Measurements from ENCODE around the gene ESYT2. TPM values are rescaled to one million over a fixed set of nuclear protein-coding genes. Genes with fewer than 3 reads are reported as not detected.

Gene ESYT2
- total and polyA plus RNA-seq, 8 donors, result 8.1 to 31.8 (median 27.3) TPM

DNA sequence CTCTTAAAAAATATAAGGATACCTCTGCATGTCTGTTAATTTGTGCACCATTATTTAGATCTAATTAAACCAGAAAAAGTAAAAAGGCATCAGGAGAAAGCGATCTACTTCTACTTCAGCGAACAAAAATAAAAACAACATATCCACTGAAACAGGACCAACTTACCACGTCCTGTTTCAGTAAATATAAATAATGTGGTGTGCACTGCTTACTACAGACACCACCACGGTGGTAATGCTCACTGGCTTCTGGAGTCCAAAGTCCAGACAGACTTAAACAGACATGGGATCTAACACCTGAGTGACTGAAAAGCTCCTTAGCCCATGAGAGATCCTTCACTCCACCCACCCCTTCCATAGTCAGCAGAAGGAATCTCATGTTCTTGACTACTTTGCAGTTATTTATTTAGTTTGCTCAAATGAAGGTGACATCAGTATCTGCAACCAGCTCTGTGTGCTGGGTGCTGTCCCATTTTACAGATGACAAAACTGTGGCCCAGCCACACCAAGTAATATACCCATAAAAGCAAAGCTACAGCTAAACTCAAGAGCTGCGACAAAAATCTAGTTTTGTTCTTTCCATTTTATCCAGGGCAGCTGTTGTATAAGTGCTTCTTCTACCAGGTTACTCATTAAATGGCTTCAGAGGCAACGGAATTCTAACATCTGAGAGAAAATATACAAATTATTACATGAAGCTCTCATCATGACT, 62.6 kb downstream of the ESYT2 start:
- peaks cover 0 to 4% (median 0%) of the 10 kb centered on the region in 3 donors for H3K36me3 ChIP-seq
- DNase-seq (no peak), ATAC-seq (peak in 1 of 4 donors; percentile 40), FAIRE-seq (no peak)
- H3K27ac ChIP-seq, result no peak overlapping the region
- H3K27me3 ChIP-seq, result no peaks in the 10 kb centered on the region
- intact Hi-C loops (cut with DNase I), result no loop called here
- TF ChIP-seq, protein P1, sequence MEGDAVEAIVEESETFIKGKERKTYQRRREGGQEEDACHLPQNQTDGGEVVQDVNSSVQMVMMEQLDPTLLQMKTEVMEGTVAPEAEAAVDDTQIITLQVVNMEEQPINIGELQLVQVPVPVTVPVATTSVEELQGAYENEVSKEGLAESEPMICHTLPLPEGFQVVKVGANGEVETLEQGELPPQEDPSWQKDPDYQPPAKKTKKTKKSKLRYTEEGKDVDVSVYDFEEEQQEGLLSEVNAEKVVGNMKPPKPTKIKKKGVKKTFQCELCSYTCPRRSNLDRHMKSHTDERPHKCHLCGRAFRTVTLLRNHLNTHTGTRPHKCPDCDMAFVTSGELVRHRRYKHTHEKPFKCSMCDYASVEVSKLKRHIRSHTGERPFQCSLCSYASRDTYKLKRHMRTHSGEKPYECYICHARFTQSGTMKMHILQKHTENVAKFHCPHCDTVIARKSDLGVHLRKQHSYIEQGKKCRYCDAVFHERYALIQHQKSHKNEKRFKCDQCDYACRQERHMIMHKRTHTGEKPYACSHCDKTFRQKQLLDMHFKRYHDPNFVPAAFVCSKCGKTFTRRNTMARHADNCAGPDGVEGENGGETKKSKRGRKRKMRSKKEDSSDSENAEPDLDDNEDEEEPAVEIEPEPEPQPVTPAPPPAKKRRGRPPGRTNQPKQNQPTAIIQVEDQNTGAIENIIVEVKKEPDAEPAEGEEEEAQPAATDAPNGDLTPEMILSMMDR (IDR thresholded peaks at IDR 0.05), result no peak
- no peaks in the 10 kb centered on the region for H3K4me1 ChIP-seq
- 78 to 81% methylated on average over 6 of the region's 6 CpGs for WGBS, 2 donors
- no peaks in the 10 kb centered on the region for H3K9me3 ChIP-seq
- H3K4me3 ChIP-seq, result no peak overlapping the region

DNA sequence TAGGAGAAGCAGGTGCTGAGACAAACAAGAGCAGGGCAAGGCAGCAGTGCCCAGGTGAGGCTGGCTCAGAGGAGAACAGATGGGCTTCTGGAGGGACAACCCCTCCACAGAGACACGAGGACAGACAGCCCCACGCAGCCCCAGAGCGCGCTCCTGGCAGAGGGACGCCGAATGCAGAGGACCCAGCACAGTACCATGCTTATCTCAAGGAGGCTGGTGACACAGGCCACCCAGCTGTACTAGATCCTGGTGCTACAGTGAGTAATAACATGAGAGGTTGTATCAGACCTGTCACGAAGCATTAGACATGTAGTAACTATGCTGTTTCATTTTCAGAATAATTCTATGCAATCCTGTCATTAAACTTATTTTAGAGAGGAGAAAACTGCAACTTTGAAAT, 64.3 kb downstream of the ESYT2 start:
- H3K27ac ChIP-seq, result no peak overlapping the region
- peaks cover 0 to 4% (median 0%) of the 10 kb centered on the region in 3 donors for H3K36me3 ChIP-seq
- no peak for FAIRE-seq
- intact Hi-C loops (cut with DNase I), result no loop called here
- TF ChIP-seq, protein P1 (IDR thresholded peaks at IDR 0.05), result no peak
- no peak overlapping the region for H3K4me3 ChIP-seq
- DNase-seq, result no peak
- WGBS, 2 donors, result 95 to 96% methylated on average over 7 of the region's 7 CpGs
- no peak for ATAC-seq
- H3K9me3 ChIP-seq, result no peaks in the 10 kb centered on the region
- H3K27me3 ChIP-seq, result no peaks in the 10 kb centered on the region
- no peaks in the 10 kb centered on the region for H3K4me1 ChIP-seq

DNA sequence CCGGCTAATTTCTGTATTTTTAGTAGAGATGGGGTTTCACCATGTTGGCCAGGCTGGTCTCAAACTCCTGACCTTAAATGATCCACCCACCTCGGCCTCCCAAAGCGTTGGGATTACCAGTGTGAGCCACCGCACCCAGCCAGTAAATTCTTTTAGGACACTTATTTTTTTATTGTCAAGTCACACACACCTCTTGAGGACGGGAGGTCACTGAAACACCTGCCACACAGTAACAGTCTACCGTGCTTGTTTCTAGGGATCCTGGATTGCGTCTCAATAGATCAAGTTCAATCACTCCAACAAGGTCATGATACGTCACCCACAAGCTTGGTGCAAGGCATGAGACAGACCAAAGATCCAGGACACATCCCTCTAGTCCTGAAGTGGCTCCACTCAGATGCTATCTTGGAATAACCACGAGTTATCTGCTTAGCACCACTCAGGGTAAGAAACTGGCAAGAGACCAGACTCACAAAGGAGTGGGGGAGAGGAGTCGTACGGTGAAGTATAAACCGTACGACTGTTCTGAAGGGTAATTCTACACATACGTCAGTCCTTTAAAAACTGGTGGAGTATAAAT, 65.8 kb downstream of the ESYT2 start:
- Histone ChIP-seq H3K36me3 (peaks cover 0 to 17% (median 12%) of the 10 kb centered on the region in 3 donors), H3K9me3 (no peaks in the 10 kb centered on the region), H3K27ac (no peak overlapping the region), H3K4me3 (no peak overlapping the region), H3K27me3 (no peaks in the 10 kb centered on the region), H3K4me1 (no peaks in the 10 kb centered on the region)
- FAIRE-seq (no peak), ATAC-seq (no peak), DNase-seq (no peak)
- TF ChIP-seq, protein P1 (IDR thresholded peaks at IDR 0.05), result no peak
- intact Hi-C loops (cut with DNase I), result no loop called here
- 94 to 97% methylated on average over 13 to 14 of the region's 14 CpGs for WGBS, 2 donors

- peaks cover 0 to 17% (median 12%) of the 10 kb centered on the region in 3 donors for H3K36me3 ChIP-seq
Observed at GRCh38 chr7:158761945-158762344, 67.4 kb downstream of the ESYT2 start.

More at GRCh38 chr7:158761945-158762344, 67.4 kb downstream of the ESYT2 start:
- H3K9me3 ChIP-seq, result no peaks in the 10 kb centered on the region
- TF ChIP-seq, protein P1 (IDR thresholded peaks at IDR 0.05), result no peak
- H3K27ac ChIP-seq, result no peak overlapping the region
- H3K27me3 ChIP-seq, result no peaks in the 10 kb centered on the region
- DNase-seq (no peak), ATAC-seq (no peak), FAIRE-seq (no peak)
- H3K4me1 ChIP-seq, result no peaks in the 10 kb centered on the region
- intact Hi-C loops (cut with DNase I), result no loop called here
- WGBS, 2 donors, result 92 to 96% methylated on average over 12 of the region's 12 CpGs
- H3K4me3 ChIP-seq, result no peak overlapping the region

Data from pancreas (tissue), 10 donors.